Stimulated activated naive CD8-positive, alpha-beta T cell treated with anti-CD3 and anti-CD28 coated beads, Interleukin-15, Interleukin-2, amounts not matched to agents 100 U/mL and 50 U/mL, for 24 hours (primary cell): ENCODE measurements around the gene RGS17.

Experiments
- ATAC-seq: fragments of 150-1000 bp; cut with Tn5 transposase; one replicate; pipeline ENCODE4 v1.10.0; 2021
- DNase-seq: peaks from one replicate; pipeline ENCODE4 v3.0.0; 2021

RGS17 gene

DNA sequence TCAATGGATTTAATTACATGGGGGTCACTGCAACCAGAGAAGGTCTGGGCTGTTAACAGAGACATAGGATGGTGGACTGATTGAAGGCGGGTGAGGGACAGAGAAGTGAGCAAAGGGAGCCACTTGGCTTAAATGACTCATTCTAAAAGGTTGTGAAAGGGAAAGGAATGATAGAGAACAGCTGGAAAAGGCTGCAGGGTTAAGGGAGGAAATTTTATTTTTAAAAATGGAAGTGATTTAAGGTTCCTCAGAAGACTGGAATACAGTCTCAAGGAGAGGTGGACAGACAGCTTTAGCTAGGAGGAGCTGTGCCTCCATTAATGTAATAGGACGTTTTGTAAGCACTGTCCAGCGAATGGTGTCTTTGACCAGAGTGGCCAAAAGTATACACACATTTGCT is 46.7 kb downstream of the RGS17 start:
- DNase-seq (no peak), ATAC-seq (no peak)

DNA sequence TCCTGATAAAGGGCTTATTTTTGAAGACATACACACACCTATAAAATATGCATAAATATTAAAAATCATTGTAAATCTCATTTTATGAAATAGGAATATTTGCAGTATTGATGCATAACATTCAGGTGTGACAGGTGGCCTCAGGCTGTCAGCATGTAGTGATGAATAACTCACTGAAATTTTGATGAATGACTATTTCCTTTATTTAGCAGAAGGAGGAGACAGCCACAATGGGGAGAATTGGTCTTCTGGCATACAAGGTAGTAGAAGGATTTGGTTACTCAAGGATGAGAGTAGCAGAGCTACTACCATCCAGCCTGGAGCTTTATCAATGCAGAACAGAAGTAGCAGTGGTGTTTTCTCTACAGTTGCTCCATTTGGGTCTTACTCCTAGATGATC is 47.2 kb downstream of the RGS17 start:
- ATAC-seq (no peak), DNase-seq (no peak)

DNA sequence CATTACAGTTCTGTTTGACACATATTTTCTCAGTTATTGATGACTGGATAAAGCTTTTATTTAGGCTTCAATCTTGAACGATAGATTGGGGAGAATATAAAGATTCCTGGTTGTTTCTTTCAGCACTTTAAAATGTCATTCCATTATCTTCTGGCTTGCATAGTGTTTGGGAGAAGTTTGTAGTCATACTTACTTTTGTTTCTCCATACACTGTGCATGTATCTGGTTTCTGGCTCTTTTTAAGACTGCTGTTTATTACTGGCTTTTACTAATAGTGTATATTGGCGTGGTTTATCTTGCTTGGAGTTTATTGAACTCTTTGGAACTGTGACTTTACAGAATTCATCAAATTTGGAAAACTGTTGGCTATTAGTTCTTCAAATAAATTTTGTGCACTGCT is 49.2 kb downstream of the RGS17 start:
- DNase-seq (no peak), ATAC-seq (no peak)

GRCh38 chr6:153076431-153076830 is 54.7 kb downstream of the RGS17 start:
- DNase-seq, result no peak
- ATAC-seq, result no peak

DNA sequence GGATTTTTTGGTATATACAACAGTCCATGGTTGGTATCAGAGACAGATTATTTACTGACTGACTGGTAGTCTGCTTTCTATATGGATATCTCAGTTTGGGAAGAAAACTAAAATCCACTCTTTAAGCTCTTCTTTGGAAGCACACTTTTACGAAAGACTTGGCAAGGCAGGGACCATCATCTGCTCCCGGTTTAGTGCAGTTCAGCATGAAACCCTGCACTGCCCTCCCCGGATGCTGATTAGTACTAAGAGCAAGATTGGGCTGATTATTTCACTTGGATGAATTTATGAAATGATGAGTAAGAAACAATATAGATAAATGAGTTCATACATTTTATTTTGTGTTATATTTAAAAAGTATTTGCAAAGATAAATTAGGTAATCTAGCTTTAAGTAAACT is 56.3 kb downstream of the RGS17 start:
- ATAC-seq, result no peak
- no peak for DNase-seq

DNA sequence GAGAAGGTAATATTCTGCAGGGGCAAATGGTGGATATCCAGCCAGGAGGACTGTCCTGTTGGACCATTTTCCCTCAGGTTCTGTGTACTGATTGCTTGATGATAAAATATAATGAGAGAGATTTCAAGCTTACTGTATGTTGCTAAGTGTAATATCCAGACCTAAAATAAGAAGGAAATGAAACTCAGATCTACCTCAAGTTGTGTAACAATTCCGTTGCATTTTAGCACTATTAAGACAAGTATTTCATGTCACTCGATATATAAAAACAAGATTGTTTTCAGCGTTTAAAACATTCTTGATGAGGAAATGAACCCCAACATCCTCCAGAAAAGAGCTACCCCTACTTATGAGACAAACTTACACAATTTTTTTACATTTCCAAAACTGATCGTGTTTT is 57.2 kb downstream of the RGS17 start:
- ATAC-seq (no peak), DNase-seq (no peak)

- ATAC-seq (no peak), DNase-seq (no peak)
Observed at GRCh38 chr6:153070756-153071155, 60.3 kb downstream of the RGS17 start.

DNA sequence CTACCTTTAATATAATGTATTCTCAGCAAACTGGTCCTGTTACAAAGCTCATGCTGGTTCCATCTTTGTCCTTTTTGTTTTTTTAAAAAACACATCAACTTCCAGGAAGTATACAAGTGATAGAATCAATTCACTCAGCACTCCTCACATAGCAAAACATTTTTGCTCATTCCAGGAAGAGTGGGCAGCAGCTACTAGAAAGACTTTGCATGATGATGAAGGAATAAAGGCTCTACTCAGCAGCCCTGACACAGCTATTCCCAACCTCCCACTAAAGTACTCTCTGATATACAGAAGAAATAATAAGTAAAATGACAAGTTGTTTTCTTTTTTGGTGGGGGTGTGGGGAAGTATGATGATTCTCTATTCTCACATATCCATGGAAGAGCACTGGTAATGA is 61.2 kb downstream of the RGS17 start:
- ATAC-seq, result no peak
- no peak for DNase-seq

DNA sequence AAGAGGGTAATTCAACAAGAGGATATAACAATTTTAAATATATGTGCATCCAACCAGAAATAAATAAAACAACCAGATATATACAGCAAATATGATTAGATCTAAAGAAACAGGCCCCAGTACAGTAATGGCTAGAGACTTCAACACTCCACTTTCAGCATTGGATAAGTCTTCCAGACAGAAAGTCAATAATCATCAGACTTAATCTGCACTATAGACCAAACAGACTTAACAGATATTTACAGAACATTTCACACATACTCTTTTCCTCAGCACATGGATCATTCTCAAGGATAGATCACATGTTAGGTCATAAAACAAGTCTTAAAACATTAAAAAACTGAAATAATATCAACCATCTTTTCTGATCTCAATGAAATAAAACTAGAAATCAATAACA is 65.9 kb downstream of the RGS17 start:
- DNase-seq (no peak), ATAC-seq (no peak)

DNA sequence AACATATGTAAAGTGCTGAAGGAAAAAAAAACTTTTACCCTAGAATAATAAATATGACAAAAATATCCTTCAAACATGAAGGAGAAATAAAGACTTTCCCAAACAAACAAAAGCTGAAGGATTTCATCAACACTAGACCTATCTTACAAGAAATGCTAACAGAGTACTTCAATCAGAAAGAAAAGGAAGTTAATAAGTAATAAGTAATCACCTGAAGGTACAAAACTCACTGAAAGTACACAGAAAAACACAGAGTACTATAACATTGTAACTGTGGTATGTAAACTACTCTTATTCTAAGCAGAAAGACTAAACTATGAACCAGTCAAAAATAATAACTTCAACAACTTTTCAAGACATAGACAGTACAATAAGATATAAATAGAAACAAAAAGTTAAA is 67.1 kb downstream of the RGS17 start:
- DNase-seq (no peak), ATAC-seq (no peak)

DNA sequence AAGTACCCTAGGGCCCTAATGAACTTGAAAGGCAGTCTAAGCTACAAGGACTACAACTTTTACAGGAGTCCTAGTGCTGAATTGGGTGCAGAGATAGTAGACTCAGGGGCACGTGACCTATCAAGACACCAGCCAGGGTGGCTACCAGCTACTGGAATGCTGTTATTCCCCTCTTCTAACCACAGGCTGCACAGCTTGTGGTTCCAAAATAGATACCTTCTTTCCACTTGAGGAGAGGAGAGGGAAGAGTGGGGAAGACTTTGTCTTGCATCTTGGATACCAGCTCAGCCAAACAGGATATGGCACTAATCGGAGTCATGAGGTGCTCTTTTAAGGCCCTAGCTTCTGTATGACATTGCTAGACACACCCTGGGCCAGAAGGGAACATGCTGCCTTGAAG is 68.6 kb downstream of the RGS17 start:
- no peak for DNase-seq
- ATAC-seq, result no peak

GRCh38 chr6:153059757-153060156 is 71.3 kb downstream of the RGS17 start:
- DNase-seq, result no peak
- ATAC-seq, result no peak

- DNase-seq (no peak), ATAC-seq (no peak)
Observed at GRCh38 chr6:153059311-153059710, 71.8 kb downstream of the RGS17 start.

- ATAC-seq (no peak), DNase-seq (no peak)
Observed at GRCh38 chr6:153058909-153059308, 72.2 kb downstream of the RGS17 start.

DNA sequence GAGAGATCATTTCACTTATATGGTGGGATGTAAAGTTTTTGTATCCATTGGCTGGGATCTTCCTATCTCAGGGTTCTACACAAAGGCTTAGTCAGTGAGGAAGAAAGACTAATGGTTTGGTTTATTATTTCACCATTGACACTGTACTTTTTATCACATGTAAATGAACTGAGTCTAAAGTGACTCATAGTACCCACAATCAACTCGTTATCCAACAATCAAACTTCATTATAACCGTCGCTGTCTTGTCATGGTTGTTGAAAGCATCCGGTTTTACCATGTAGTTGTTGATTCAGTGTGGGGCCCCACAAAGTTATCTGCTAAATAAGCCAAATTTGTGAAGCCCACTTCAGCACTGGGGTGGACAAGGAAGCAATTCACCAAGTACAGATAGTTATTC is 72.8 kb downstream of the RGS17 start:
- DNase-seq (no peak), ATAC-seq (no peak)

DNA sequence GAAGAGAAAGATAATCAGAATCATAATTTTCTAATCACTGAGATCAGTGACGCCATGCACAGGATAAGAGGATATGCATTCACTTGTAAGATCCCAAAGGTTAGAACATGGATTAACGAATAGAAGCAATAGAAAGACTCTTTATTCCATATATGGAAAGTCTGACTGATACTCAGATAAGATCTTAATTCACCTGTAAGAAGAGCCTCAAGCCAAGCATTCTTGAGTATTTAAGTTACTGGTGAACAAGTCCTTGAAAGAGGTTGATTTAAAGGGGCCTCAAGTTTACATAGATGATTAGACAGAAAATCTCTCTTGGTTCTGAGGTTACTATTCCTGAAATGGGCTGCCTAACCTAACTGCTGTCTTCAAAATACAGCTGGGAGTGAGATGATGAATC is 74.8 kb downstream of the RGS17 start:
- ATAC-seq, result no peak
- no peak for DNase-seq

DNA sequence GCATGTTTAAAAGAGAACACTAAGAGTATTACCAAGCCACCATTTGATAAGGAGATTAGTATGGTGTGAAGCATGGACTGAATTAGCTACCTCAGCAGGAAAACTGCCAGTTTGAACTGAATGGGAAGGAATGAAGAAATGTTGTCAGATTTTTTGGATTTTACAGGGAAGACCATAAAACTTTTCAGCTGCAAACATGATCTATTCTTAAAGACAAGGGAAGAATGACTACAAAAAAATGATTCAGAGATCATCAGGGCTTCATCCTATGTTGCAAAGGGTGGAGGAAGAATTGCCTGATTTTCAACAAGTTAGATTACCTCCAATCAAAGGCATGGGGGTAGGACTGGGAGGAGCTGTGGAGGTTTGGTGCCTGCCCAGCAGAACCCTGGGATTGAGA is 79.3 kb downstream of the RGS17 start:
- DNase-seq (no peak), ATAC-seq (no peak)

- ATAC-seq (no peak), DNase-seq (no peak)
Observed at GRCh38 chr6:153048631-153049030, 82.5 kb downstream of the RGS17 start.

DNA sequence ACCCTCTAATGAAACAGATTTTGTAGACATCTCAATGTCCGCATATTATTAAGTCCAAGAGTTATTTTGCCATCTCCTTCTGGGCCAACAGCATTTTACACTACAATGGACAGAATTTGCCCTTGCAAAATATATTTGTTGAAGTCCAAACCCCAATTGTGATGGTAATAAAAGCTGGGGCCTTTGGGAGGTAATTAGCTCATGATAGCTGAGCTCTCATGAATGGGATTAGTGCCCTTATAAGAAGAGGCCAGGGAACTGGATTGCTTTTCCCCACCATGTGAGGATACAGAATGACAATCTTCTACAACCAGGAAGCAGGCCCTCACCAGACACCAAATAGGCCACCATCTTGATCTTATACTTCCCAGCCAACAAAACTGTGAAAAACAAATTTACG is 83.7 kb downstream of the RGS17 start:
- DNase-seq (no peak), ATAC-seq (no peak)

DNA sequence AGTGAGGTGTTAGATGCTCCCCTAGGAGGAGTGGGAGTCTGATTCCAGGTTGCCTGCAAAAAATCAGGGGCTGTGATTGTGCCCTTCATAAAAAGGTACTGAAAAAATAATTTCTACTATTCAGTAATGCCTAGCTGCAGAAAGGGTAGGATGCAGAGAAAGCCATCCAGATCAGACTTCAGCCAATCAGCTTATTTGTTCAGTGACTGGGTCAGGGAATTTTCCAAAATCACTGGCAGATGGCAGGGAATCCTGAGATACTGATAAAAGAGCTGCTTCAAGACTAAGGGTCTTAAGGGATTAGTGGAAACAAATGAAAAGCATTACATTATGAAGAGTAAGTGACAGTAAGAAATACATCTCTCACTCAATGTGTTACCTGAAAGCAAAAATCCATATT is 85.8 kb downstream of the RGS17 start:
- ATAC-seq, result no peak
- DNase-seq, result no peak

GRCh38 chr6:153044295-153044694 is 86.8 kb downstream of the RGS17 start:
- DNase-seq (no peak), ATAC-seq (no peak)

- no peak for ATAC-seq
- DNase-seq, result no peak
Observed at GRCh38 chr6:153043719-153044118, 87.4 kb downstream of the RGS17 start.

DNA sequence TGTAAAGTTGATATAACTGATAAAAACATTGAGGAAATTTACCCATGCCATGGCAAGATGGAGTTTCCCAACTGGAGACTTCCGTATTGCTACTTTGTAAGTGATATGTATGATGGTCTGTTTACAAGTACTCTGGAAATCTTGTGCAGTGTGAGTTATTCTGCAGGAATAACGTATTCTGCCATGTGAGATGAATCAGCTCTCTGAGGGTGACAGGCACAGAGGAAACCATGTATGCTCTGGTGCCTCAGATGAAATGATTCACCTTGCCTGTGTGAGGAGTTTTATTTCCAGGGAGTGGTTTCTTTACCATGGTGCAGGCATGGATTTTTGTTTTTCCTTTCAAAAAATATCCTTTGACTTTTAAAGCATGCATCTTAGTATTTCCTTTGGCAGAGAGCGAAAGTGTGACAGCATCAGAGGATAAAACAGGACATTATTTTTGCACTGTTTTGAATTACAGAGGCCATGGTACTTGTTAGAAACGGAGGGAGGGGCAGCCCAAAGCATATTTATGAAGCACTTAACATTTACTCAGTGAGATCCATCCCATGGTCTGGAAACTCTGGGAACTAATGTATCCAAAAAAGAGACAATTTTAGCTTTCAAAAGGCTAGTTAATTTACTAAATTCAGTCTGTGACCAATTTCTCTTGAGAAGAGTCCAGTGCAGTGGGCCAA is 92.6 kb downstream of the RGS17 start:
- no peak for DNase-seq
- ATAC-seq, result no peak

- ATAC-seq, result no peak
Observed at GRCh38 chr6:153034139-153034538, 96.9 kb downstream of the RGS17 start.

DNA sequence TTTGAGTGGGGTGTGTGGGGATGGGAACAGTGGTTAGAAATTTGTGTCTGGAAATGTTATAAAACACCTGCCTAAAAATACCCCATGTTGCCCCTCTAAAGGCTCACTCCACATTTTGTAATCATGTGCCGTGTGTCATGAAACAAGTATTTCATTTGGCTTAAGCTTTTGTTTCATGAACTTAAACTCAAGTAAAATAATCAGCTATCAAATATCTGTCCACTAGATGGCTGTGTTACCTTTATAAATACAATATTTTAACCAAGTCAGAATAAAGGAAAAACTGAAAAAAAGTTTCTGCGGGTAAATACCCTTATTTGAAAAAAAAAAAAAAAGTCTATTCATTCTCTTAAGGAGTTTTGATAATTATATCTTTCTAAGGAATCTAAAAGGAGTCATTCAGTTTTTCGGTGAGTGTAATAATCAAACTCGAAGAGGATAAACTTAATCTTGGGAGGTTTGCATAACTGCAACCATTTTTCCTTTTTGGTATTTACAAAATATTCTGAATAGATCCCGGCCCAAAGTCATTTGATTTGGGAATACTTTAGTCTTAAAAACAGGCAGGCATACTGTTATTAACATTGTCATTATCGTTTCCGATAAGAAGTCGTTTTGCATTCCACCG is 98.7 kb downstream of the RGS17 start:
- no peak for DNase-seq
- no peak for ATAC-seq

More at GRCh38 chr6:153034139-153034538, 96.9 kb downstream of the RGS17 start:
- no peak for DNase-seq
